GM12872 (cell line): Measurements from ENCODE around the gene CROCC.

Source experiments
- CTCF ChIP-seq: IDR thresholded peaks from 3 replicates; pipeline ENCODE4 v1.5.1; 2011; ENCODE audit warnings: low read depth, mild to moderate bottlenecking, low read length, moderate library complexity; ENCODE audit not compliant: insufficient read depth

CROCC gene

GRCh38 chr1:16927711-16928485 lies 6.2 kb downstream of the CROCC start:
- TF ChIP-seq CTCF, result no peak

GRCh38 chr1:16938351-16939321 lies 16.9 kb downstream of the CROCC start:
- TF ChIP-seq CTCF, result no peak

GRCh38 chr1:16944038-16944437 lies 22.3 kb downstream of the CROCC start:
- no peak for TF ChIP-seq CTCF

GRCh38 chr1:16946646-16947045 lies 24.9 kb downstream of the CROCC start:
- TF ChIP-seq CTCF, result no peak

GRCh38 chr1:16954579-16954978 lies 32.8 kb downstream of the CROCC start:
- no peak for TF ChIP-seq CTCF

GRCh38 chr1:16955186-16955585 lies 33.5 kb downstream of the CROCC start:
- TF ChIP-seq CTCF, result no peak

GRCh38 chr1:16956775-16957174 lies 35.0 kb downstream of the CROCC start:
- no peak for TF ChIP-seq CTCF
